Ammon's horn (tissue), 1 donor: ENCODE results near the gene PPFIBP2.

Experiments
- DNase-seq: peaks from one replicate; pipeline ENCODE4 v3.0.0-alpha.2; 2016; ENCODE audit warnings: low spot score

PPFIBP2 gene

DNA sequence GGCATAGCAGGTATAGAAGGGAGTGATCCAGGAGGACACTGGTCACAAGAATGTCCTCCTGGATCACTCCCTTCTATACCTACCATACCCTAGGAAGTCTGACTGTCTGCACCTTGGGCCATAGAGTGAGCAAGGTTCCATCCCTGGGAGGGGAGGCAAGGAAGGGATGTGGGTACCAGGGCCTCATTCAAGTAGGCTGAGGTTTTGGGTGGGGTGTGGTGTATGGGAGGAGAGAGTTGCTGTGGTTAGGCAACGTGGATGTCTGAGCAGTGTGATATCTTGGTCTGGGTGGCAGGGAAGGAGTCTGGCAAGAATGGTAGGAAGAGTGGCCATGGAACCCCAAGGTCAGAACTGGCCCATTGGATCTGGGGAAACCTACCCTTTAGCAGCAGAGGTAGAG lies 13.2 kb downstream of the PPFIBP2 start:
- DNase-seq, result no peak

DNA sequence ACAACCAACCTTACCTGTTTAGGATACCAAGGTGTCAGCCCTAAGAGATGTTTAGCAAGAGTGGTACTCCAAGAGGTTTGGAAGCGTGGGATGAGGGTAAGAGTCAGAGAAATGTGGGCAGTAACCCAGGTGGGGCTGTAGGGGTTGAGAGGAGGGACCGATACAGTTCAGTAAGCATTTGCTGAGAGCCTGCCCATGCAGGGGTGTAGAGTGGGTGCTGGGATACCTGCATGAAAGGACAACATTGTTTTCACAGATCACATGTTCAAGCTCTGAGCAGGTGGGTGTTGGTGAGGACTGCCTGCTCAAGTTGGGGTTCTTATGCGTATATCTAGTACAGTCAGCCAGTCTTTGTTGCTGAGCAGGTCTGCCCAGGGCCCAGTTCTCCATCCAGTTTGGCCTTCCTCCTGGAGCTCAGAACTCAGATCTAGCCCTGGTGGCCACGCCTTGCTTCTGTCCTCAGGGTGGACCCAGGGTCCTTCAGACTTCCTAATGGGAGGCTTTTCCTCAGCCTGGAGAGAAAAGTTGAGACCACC lies 14.8 kb downstream of the PPFIBP2 start:
- no peak for DNase-seq

DNA sequence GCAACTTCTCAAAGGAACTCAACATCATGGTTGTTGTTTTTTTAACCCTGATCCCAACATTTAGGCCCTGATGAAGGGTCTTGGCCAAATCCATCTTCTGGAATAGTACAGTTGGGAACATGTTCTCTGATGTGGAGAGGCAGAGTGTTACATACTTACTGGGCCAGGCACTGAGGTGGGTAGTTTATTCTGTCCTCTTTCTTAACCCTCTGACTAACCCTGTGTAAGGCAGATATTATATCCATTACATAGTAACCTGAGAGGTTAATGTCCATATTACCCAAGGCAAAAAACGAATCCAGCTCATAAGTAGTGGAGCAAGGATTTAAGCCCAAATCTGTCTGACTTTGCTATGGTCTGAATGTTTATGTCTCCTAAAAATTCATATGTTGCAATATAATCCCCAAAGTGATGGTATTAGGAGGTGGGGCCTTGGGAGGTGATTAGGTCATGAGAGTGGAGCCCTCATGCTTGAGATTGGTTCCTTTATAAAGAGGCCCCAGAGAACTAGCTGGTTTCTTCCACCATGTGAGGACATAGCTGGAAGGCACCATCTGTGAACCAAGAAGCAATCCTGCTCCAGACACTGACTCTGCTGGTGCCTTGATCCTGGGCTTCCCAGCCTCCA lies 16.3 kb downstream of the PPFIBP2 start:
- DNase-seq, result no peak

DNA sequence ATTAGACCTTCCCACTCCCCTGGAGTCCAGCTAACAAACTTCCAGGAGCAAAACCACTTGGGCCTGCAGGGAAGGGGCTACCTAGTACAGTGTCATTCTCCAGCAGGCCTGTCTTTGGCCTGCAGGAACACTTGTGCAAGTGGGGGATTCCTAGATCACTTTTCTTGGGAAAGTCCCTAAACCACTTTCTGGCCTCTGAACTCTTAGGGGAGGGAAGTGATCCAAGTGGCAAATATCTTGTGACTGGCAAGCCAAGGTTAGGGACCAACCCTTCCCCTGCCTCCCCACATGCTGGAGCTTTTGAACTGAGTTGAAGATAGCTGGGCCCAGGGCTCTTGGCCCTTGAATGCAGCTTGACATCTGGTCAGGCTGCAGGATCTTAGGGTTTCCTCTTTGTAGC lies 17.2 kb downstream of the PPFIBP2 start:
- no peak for DNase-seq

DNA sequence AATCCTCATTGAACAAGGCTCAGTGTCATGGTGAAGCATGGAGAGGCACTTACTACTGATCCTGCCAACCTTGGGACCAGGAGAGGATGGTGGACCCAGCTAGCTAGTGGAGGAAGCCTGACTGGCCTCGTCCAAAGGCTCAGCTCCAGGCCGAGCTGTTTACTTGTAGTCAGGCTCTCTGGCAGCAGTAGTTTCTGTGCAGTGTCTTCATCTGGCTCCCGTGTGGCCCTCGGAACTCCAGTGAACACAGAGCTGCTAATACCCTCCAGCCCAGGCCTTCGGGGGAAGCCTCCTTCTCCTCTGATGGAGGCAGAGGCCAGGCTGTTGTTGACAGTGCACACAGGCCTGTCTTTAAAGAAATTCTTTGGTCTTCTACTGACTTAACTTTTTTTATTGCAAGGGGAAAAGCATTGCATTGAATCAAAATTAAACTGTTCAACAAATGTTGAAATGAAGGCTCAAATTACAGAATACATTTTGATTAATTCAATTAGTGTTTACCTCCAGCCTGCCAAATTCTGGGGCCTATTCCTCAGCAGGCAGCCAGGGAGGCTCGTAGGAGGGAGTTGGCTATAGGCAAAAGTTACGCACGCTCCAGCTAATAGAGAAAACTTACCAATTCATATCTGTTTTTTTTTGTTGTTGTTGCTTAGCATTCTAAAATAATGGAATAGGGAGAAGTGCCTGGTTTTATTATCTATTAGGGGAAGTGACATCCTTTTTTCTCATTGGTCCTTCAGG lies 18.8 kb downstream of the PPFIBP2 start:
- DNase-seq, result no peak

DNA sequence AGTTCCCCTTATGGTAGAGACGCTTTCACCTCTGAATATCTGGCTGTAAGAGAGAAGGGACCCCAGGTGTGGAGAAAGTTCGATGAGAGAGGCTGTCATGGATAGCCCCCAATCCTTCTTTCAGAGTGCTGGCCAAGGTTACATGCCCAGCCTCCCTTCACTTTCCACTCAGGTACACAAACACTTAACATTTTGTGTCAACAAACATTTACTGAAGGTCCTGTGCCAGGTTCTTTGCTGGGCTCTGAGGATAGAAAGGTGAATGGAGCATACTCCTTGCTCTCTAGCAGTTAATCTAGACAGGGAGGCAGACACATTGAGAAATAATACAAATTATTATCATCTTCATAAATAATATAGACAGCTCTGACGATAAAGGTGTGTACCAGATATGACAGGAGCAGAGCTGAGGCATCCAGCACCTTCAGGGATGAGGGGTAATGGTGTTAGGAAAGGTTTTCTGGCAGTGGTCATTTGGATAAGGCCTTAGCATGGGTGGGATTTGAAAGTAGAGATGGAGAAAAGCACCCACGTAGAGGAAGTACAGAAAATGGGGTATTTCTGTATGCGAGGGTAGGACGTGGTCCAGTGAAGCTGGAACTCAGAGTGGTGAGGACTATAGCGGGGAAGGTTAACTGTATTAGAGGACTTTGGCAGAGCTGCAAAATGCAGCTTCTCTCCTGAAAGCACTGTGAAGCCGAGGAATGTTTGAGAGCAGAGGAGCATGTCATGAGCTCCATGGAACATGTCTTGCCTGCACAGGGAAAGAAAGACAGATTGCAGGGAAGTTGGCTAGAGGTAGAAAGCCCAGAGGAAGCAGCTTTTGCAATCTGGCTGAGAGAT lies 19.6 kb downstream of the PPFIBP2 start:
- no peak for DNase-seq

DNA sequence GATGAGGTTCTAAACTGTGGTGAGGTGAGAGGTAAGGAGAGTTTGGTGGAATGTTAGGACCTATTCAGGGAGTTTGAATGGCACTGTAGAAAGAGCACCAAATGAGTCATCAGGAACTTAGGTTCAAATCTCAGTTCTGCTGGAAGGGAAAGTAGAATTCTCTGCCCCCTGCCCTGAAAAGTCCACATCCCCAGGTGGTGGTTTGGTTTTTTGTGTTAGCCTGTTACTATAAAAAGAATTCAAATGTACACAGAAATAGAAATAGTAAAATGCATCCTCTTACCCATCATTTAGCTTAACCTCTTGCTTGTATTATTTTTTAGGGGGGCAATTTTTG lies 20.2 kb downstream of the PPFIBP2 start:
- DNase-seq, result no peak

DNA sequence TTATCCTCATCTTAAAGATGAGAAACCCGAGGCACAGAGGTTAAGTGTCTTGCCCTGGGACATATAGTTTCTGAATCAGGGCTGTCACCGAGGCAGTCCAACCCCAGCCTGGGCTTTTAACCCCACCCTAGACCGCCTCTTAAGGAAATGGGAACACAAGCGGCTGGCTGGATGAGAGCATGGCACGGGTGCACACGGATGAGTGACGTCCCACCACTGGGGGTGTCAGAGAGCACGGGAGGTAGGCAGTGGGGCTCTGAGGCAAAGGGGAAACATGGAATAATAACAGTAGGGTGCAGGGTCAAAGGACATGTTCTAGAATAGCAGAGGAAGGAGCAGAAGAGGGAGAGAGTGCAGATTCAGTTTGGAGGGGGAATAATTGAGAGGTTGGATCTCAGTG lies 22.3 kb downstream of the PPFIBP2 start:
- DNase-seq, result no peak

DNA sequence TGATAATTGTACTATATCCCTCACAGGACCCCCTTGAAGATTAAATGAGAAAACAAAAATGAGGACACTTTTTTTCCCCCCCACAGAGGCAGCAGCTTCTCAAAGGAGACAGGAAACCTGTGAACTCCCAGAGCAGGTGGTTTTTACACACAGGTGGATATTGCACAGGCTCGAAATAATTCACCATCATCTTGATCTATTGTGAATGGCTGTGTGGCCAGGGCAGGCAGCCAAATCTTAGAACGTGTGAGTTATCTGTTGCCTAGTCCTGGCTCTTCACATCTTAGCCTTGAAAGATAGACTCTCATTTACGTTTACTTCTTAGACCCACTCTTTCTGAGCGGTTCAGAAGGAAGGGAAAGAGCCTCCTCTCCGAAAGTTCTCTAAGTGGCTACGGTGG lies 23.5 kb downstream of the PPFIBP2 start:
- DNase-seq, result no peak

DNA sequence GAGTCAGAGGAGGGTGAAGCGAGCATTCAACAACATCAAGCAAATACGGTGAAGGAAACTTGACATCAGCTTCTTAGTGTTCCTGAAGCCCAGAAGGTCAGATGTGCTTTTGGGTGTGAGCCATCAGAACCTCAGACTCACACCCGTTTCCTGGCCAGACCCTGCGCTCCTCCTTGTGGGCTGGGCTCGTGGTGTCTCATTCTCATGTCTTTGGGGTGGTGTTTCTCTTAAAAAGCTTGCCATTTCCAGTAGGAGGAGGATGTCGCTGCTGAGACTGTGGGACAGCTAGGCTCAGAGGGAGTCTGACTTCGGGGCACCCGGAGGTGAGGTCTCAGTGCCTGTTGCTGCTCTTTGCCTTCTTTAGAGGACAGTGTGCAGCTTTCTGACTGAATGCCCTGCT lies 24.2 kb downstream of the PPFIBP2 start:
- DNase-seq, result no peak

DNA sequence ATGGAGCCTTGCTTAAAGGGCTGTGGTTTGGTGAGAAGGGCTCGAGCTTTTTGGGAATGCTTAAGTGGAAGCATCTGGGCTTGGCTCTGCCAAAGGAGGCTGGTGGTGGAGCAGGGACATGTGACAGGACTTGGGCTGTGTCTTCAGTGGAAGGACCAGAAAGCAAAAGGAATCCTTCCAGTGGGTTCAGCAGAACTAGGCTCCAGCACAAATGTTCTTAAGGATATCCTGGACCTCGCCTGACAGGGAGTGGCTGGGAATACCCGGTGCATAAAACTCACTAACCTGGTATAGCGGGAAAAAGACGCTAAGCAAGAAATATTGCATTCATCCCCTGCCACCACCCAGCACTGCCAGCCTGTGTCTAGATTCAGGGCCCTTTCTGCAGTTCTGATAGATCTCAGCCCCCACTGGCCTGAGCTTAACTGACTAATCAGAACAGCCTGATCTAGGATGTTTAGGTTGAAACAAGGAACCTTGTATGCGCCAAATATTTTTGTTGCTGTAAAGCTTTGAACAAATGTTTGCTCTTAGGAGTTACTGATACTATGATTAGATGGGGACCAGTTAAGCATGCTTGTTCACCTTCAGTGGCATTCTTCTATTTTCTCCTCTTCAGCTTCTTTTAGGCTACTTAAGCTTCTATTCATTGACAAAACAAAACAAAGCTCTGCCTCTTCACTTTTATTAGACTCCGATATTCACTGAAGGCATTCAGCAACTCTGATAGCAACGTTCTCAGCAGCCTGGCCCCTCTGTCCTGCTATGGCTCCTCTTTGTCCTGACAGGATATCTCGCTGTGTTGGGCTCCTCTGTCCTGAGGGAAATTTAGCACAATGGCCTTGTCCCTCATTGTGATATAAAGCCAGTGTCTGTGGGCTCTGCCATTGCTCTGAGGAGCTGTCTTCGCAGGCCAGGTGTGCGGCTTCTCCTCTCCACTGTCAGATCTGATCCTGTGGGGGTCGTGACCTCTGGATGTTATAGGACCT lies 25.0 kb downstream of the PPFIBP2 start:
- DNase-seq, result no peak

DNA sequence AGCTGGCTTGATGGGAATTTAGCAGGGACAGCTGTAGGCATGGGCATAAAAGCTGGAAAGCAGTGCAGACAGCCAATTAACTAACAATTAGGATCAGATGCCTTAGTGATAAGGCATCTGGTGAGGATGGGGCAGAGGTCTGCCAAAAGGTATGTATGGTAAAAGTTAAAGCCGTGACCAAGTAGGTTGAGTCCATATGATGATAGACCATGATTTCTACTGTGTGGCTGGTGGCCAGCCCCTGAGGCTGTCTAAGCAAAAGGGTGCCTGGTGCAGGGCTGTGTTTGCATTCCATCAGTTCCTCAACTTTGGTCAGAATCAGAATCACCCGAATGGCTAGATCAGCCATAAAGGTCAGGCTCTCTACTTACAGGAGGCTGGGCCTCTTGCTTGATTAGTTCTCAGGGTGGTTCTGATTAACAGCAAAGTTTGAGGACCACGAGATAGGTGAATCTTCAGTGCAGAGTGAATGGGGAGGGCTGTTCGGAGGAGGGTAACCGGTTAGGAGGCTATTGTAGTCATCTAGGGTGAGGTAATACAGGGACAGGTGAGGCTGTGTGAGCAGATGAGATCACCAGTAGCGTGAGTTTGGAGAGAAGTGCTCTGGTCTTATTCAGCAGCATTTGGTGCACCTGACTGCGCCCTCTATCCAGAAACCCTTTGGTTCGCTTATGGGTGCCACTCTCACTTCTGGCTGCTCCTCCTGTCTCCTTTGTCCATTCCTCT lies 27.2 kb downstream of the PPFIBP2 start:
- DNase-seq, result no peak

DNA sequence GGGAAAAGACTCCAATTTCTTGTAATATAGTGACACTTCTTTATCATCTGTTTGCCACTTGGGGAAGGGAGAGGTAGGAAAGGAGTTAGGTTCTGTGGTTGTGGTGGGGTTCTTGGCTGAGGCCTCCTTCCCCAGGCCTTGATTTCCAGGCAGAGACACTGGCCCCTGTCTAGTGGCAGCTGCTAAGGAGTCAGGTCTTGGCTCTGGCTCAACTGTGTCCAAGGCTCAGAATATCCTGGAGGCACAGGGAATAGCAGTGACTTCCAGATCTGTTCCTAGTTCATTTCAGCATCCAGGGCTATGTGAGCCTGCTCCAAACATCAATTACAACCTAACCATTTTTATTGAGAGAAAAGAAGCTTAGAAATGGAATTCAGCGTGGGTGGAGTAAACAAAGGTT lies 29.5 kb downstream of the PPFIBP2 start:
- DNase-seq, result no peak

DNA sequence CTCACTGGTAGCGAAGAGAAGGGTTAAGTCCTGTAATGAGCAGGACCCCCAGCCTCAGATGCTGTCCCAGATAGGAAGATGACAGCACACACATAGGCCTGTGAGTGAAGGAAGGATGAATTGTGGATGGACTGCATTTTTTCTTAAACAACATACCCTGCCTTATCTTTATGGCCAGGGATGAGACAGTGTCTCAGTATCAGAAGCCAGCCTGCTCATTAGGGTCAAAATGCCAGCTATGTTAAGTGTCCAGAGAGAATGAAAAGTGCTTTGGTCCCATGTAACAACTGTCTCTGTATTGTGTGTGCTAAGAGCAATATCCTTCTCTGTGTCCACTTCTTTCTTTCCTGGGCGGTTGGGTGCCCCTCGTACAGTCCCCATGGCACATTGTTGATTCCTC lies 30.2 kb downstream of the PPFIBP2 start:
- DNase-seq, result no peak

DNA sequence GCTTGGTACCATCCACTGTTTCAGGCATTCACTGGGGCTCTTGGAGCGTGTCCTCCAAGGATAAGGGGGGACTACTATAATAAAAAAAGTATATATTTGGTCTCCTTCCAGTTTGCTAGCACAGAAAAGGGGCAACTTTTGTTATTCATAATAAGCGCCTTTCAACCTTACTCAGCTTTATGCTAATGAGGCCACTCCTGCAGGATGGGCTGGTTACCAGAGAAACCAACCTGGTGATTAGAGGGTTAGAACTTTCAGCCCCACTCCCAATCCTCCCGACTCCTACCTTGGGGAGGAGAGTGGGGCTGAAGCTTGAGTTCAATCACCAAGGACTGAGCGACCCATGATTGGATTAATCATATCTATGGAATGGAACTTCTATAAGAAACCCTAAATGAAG lies 31.8 kb downstream of the PPFIBP2 start:
- no peak for DNase-seq

DNA sequence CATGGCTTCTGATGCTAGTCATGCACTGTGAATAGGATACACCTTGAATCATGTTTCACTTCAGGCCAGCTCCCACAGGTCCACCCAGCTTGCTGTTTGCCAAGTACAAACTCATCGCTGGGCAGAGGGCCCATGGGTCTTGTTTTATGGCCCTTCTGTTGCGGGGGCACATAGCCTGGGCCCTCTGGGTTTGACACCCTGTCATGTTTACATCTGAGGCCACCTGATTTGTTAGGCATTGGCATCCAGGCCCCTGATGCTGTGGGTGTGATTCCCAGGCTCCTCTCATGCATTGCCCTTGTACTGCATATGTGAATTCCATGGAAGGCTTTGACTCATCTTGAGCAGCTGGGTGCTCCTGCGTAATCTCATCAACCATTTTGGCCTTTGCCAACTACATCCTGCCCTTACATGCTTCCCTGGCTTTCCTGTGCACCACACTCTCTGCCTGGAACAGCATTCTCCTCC lies 32.6 kb downstream of the PPFIBP2 start:
- DNase-seq, result no peak

DNA sequence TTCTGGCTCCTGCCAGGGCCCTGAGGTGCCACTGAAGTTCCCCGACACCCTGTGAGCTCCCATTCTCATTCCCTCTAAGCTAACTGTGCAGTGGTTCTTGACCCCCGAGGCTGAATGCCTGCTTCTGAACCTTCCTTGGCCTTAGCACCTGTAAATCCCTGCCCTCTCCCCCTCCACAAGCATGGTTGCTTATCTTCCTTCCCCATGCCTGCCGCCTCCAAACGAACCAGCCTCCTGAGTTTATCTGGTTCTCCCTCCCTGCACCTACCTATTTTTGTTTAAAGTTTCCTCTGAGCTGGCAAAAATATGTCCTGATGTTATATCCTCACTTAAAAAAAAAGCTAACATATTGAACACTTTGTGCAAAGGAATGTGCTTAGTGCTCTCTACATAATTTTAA lies 33.9 kb downstream of the PPFIBP2 start:
- DNase-seq, result no peak

DNA sequence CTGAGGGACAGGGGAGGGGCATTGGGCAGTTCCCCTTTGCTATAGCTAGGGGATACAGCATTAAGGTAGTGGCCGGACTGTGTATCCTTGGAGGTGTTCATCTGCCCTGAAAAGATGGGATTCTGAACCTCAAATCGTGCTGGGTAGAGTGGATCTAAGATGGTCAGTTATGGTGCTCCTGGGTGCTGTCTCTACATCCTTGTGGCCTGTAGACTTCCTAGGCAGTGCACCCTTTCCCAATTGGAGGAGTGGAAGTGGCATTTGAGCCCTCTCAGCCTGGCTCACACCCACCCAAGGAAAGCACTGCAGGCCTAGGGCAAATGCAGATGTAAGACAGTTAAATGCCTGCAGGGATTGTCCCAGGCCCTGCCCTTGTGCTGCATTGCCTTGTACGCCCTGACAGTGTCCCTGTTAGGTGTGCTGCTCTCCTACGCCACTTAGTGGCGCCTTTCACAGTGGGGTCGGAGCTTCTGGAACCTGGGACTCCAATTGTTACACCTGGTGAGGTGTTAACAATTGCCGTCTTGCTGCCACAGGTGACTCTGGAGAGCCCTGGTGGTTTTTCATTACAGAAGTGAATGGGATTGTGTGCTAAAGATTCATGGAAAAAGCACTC lies 35.0 kb downstream of the PPFIBP2 start:
- no peak for DNase-seq

DNA sequence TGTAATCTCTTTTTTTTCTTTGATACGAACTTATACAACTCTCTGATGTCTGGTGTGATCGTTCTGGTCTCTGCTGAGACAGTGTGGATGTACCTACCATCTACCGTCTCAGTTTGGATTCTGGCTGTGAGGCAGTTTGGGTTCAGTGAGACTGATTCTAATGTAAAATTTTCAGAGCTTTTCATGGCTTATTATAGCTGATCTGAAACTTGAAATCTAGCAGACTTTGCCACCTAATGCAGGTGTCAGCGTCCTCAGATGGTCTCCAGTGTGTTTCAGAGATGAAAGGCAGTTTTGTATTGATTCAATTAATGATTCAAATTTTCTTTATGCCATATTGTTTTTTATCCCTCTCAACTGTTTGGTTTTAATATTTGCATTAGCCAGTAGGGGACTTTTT lies 35.9 kb downstream of the PPFIBP2 start:
- no peak for DNase-seq

DNA sequence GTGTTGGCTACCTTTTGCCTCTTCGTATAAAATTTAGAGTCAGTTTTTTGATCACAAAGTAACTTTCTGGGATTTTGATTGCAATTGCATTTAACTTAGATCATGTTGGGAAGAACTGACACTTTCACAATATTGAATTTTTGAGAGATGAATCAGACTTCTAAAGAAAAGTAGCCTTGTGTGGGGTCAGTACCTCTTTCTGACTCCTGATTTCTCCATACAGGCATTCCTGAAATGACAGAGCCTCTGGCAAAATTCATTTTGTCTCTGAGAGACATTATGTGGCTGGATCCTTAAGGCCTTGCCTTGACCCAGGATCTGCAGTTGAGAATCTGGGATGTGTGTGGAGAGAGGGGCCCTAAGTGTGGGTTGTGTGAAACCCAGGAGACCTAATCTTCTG lies 37.8 kb downstream of the PPFIBP2 start:
- no peak for DNase-seq

DNA sequence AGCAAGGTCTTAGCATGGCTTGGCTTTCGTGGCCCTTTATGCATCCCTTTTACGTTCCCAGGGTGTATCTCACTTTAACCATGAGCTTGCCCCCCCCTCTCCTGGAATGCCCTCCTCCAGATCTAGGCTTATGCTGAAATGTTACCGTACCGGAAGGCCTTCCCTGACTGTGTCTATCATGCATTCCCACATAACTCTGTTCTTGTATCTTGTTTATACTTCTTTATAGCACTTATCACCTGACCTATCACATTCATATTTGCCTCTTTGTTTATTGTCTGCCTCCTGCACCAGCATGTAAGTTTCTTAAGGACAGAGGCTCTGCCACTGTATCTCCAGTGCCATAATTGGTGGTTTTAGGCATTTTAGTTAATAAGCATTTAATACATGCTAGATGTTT lies 38.9 kb downstream of the PPFIBP2 start:
- no peak for DNase-seq
